ENCODE measurements around the gene INO80C. TPM values are rescaled to one million over a fixed set of nuclear protein-coding genes. Genes with fewer than 3 reads are reported as not detected.
A peak's percentile ranks its signal among the peaks of the same experiment; 100 is the strongest.
"Not testable (repeated sequence)": the region's sequence is repeated elsewhere in the genome, so short reads cannot be mapped to it uniquely, and the experiment has no call there.

The INO80C gene
- total RNA-seq, 1 donor from 2014 or later, result 27.5 TPM

- intact Hi-C loops (cut with DNase I), result no loop called here
- ATAC-seq (no peak), DNase-seq (ENCODE audit: low spot score) (no peak)
Measured at GRCh38 chr18:35494251-35495220, 3.2 kb downstream of the INO80C start.

DNA sequence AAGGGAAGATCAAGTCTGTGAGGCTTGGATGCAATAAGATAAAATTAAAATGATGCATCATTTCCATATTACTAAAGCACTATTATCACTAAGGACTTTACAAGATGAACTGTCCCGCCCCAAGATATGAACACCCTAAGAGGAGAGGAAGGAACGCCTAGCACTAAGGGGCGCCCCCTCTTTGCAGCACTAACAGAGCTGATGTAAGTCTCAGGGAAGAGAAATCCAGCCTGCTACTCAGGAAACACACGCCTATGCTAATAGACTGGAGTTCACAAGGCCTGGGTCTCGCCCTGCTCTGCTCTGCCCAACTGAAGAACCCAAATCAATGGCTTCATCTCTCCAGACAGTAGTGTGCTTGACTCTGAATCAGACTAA is 6.1 kb downstream of the INO80C start:
- intact Hi-C loops (cut with DNase I), result no loop called here
- DNase-seq (ENCODE audit: low spot score), result no peak
- ATAC-seq, result no peak

- ATAC-seq (no peak), DNase-seq (ENCODE audit: low spot score) (no peak)
- intact Hi-C loops (cut with DNase I), result no loop called here
Measured at GRCh38 chr18:35490894-35491699, 6.7 kb downstream of the INO80C start.

- DNase-seq (ENCODE audit: low spot score), result no peak
- intact Hi-C loops (cut with DNase I), result no loop called here
Measured at GRCh38 chr18:35489913-35490490, 7.8 kb downstream of the INO80C start.

GRCh38 chr18:35489281-35489680 is 8.5 kb downstream of the INO80C start:
- DNase-seq (ENCODE audit: low spot score); intact Hi-C loops (cut with DNase I); ATAC-seq: not testable (repeated sequence)

More at GRCh38 chr18:35489913-35490490, 7.8 kb downstream of the INO80C start:
- ATAC-seq, result no peak

- intact Hi-C loops (cut with DNase I); ATAC-seq; DNase-seq (ENCODE audit: low spot score): not testable (repeated sequence)
Measured at GRCh38 chr18:35488396-35488795, 9.4 kb downstream of the INO80C start.

DNA sequence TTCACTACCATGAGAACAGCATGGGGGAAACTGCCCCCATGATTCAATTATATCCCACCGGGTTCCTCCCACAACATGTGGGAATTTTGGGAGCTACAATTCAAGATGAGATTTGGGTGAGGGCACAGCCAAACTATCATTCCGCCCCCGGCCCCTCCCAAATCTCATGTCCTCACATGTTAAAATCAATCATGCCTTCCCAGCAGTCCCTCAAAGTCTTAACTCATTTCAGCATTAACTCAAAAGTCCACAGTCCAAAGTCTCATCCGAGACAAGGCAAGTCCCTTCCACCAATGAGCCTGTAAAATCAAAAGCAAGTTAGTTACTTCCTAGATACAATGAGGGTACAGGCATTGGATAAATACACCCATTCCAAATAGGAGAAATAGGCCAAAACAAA is 10.2 kb downstream of the INO80C start:
- DNase-seq (ENCODE audit: low spot score); intact Hi-C loops (cut with DNase I); ATAC-seq: not testable (repeated sequence)

DNA sequence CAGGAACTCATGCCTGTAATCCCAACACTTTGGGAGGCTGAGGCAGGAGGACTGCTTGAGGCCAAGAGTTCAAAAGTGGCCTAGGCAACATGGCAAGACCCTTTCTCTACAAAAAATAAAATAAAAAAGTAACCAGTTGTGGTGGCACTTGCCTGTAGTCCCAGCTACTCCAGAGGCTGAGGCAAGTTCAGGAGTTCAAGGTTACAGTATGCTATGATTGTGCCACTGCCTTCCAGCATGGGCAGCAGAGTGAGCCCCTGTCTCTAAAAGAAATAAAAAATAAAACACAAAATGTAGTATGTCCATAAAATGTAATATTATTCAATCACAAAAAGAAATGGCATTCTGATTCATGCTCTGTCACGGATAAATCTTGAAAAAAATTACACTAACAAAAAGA is 11.9 kb downstream of the INO80C start:
- ATAC-seq, result no peak
- DNase-seq (ENCODE audit: low spot score), result no peak
- intact Hi-C loops (cut with DNase I), result no loop called here

- ATAC-seq, result no peak
- intact Hi-C loops (cut with DNase I), result no loop called here
- no peak for DNase-seq (ENCODE audit: low spot score)
Measured at GRCh38 chr18:35484034-35484433, 13.7 kb downstream of the INO80C start.

DNA sequence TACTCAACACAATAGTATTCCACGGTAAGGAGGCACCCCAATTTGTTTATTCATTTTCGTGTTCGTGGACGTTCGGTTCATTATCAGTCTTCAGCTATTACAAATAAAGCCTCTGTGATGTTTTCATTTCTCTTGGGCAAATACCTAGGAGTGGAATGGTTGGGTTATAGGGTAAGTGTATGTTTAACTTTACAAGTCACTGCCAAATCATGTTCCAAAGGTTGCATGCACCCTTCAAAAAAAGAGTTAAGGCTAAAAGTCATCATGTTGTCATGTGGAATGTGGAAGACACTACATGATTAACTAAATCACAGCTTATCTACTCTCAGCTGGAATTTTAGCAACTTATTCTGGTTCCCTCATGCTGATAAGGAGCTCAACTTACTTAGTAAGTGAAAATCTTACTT is 15.8 kb downstream of the INO80C start:
- intact Hi-C loops (cut with DNase I), result no loop called here
- DNase-seq (ENCODE audit: low spot score), result no peak
- ATAC-seq, result no peak

- ATAC-seq (no peak), DNase-seq (ENCODE audit: low spot score) (no peak)
- intact Hi-C loops (cut with DNase I), result no loop called here
Measured at GRCh38 chr18:35479911-35480586, 17.7 kb downstream of the INO80C start.

DNA sequence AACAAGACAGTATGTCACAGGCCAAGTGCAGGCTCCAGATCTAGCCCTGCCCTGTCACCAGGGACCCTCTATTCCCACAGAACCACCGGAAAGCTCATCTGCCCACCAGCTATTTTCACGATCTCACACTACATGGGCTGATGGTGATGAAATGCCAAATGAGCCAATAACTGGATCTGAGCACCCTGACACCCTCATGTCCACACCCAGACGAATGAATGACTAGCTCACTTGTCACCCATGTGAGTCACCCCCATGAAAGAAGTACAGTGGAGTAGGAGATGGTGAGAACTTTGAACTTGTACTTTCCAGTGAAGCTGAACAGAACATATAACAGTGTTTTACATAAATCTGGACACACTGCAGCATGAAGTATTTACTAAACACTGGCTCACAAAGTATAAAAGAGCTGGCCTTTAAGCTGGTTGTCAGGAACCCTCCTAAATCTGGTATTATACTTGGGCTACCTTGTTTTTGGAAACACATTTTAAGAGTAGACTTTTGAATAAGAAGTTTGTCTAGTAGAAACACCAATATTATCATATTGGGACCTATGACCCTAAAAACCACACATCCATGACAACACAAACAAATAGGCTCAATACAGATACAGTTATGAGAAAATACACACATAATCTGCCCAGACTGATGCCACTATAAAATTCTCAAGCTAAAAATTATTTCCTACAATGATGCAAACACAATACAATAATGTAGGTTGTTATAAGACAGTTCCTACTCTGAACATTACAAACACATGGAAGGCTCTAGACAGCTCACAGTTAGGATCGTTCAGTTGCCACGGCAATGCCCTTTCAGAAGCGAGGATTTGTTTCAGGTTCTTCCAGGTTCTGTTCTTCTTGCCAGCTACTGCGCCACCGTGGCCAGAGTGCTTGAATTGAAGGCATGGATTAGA is 19.0 kb downstream of the INO80C start:
- intact Hi-C loops (cut with DNase I), result no loop called here
- peak; percentile 62 for ATAC-seq
- no peak for DNase-seq (ENCODE audit: low spot score)

DNA sequence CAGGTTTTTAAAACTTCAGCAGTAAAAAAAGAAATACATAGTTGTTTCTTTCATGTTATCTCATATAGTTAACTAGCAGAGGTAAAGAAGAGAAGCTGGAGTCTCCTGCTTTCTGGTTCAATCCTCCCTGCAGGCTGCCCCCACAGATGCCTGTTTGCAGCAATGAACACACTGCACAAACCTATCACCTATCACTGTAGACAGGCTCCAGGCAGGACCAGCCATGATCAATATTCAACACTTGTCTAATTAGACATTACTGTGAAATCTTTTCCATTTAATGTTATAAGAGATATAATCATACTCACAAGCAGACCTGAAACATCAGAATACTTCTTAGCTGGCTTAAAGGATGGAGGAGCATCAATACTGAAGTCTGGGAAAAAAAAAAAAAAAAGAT is 19.8 kb downstream of the INO80C start:
- ATAC-seq (no peak), DNase-seq (ENCODE audit: low spot score) (no peak)
- intact Hi-C loops (cut with DNase I), result no loop called here

DNA sequence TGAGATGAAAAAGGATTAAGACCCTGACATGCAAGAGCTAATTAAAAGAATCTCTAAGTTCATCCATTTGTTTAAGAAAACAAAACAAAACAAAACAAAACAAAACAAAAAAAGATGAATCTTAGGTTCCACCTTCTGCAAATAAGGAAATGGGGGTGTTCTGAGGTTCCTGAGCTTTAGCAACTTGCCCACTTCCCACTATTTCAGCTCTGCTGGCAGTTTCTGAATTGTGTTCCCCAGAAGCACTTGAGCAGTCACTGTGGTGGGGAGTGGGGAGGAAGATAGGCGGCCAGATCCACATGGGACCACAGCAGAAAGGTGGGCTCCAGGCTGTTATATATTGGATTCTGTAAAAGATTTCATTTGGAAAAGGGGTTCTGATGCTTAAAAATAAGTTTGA is 20.3 kb downstream of the INO80C start:
- no peak for DNase-seq (ENCODE audit: low spot score)
- intact Hi-C loops (cut with DNase I), result no loop called here
- ATAC-seq, result no peak

DNA sequence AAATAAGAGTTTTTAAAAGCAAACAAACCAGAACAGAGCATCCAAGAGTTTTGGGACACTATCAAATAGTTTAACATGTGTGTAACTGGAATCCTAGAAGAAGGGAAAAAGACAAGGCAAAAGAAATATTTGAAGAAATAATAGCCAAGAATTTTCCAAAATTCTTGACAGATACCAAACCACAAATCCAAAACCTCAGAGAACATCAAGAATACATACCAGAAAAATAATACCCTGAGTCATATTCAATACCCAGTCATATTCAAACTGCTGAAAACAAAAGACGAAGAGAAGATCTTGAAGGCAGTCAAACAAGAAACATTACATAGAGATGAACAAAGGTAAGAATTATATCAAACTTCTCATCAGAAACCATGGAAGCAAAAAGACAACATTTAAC is 22.9 kb downstream of the INO80C start:
- ATAC-seq (no peak), DNase-seq (ENCODE audit: low spot score) (no peak)
- intact Hi-C loops (cut with DNase I), result no loop called here

- ATAC-seq, result no peak
- intact Hi-C loops (cut with DNase I), result no loop called here
- no peak for DNase-seq (ENCODE audit: low spot score)
Measured at GRCh38 chr18:35473562-35473961, 24.2 kb downstream of the INO80C start.

- ATAC-seq, result no peak
- no peak for DNase-seq (ENCODE audit: low spot score)
- intact Hi-C loops (cut with DNase I), result no loop called here
Measured at GRCh38 chr18:35470435-35470834, 27.3 kb downstream of the INO80C start.

DNA sequence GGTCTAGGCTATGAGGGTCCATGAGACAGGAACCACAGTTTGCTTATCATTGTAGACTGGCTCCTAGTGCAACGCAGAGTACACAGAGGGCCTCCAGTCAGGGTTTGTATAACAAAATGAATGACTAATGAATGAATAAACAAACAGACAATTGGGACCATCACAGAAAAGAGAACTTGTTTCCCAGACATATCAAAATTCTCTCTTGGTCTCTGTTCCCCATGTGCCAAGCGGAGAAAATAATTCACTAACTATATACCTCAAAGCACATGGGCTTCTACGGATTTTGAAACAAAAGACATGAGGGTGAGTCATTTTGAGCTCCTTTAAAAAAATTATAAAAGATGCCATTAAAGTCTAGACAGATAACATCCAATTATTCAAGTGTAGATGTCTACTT is 28.0 kb downstream of the INO80C start:
- intact Hi-C loops (cut with DNase I), result no loop called here
- ATAC-seq (no peak), DNase-seq (ENCODE audit: low spot score) (no peak)
